ENCODE measurements around the gene SRGAP2C.
"Not testable (repeated sequence)": the region's sequence is repeated elsewhere in the genome, so short reads cannot be mapped to it uniquely, and the experiment has no call there.

DNA sequence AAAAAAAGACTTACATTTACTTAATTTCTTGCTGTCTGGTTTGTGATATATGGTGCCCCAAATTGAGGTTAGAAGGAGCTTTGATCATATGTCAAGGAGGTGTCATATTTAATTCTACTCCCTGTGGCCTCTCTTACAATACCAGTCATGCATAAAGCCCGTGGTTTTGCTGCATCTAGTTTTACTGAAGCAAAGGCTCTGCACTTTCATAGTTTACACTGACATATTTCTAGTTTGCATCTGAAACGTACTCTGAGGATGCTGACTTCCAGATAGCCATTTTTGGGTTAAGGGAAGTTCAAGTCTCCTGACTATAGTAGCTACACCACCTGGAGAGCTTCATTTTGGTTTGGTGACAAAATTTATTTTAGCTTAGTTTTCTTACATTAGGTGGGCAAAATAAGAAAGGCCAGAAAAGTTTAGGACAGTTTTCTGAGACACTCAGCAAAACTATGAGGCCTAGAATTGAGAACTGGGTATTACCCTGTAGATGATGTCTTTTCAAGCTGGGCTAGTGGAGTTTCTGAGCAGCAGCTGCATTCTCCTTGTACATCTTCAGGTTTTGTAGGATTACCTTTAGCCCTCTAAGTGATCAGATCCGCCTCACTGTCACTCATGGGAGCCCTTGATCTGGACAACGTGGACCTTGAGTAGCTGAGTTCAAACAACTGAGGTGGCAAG is 47.8 kb downstream of the SRGAP2C start:
- TF ChIP-seq EZH2 (IDR thresholded peaks at IDR 0.05); POLR2AphosphoS5 (IDR thresholded peaks at IDR 0.05; ENCODE audit: borderline replicate concordance, low read depth, low read length); FOXP2 (optimal IDR thresholded peaks at IDR 0.05; ENCODE audit: control extremely low read depth, extremely low read length, insufficient read depth): not testable (repeated sequence)
